GM12892 (cell line): ENCODE data around the gene LDB3.

Source experiments
- POLR2A ChIP-seq: IDR thresholded peaks from 2 replicates; pipeline ENCODE4 v1.6.1; 2011; ENCODE audit warnings: low read depth, low read length, control low read depth
- POLR2AphosphoS5 ChIP-seq: IDR thresholded peaks from 2 replicates; pipeline ENCODE4 v1.6.1; 2011; ENCODE audit warnings: low read depth, low read length, control low read depth
- TAF1 ChIP-seq: IDR thresholded peaks from 2 replicates; pipeline ENCODE4 v1.6.1; 2011; ENCODE audit warnings: low read depth, mild to moderate bottlenecking, control low read depth, low read length, borderline replicate concordance

- no peak for TF ChIP-seq POLR2A
- no peak for TF ChIP-seq TAF1
- no peak for TF ChIP-seq POLR2AphosphoS5
These were observed 20.8 kb downstream of the LDB3 start for GRCh38 chr10:86689146-86689545.
